Keratinocyte (primary cell): ENCODE data around the gene GPRC5C. TPM values are rescaled to one million over a fixed set of nuclear protein-coding genes. Genes with fewer than 3 reads are reported as not detected.

Experiments used
- DNase-seq: peaks from one replicate; pipeline ENCODE4 v3.0.0-alpha.2; 2011; ENCODE audit warnings: low read depth, missing footprints, low spot score
- FAIRE-seq: peaks from 2 replicates; lab custom pipeline; 2011; peaks lifted over from hg19 to GRCh38; lab: Jason Lieb, UNC
- H2AFZ ChIP-seq: 2 replicates; pipeline ENCODE4 v1.6.0; 2012; ENCODE audit warnings: low read length, control low read depth, inconsistent platforms; ENCODE audit not compliant: control insufficient read depth
- H3K27ac ChIP-seq: 2 replicates; pipeline ENCODE4 v1.5.1; 2011; ENCODE audit warnings: low read length; ENCODE audit not compliant: control insufficient read depth, insufficient read depth
- H3K27me3 ChIP-seq: 3 replicates; pipeline ENCODE4 v1.6.0; 2011; ENCODE audit warnings: low read length; ENCODE audit not compliant: control insufficient read depth, insufficient read depth; ENCODE audit errors: extremely low read depth
- H3K36me3 ChIP-seq, 2 experiments: 2 replicates in 1 of 2; 3 replicates in 1 of 2; pipeline ENCODE4 v1.5.1; 2011; ENCODE audit warnings: low read length in 2 of 2, mild to moderate bottlenecking in 1 of 2; ENCODE audit not compliant: control insufficient read depth in 2 of 2, insufficient read depth in 2 of 2; ENCODE audit errors: extremely low read depth in 1 of 2
- H3K4me1 ChIP-seq: 3 replicates; pipeline ENCODE4 v1.5.1; 2011; ENCODE audit warnings: low read length; ENCODE audit not compliant: control insufficient read depth, insufficient read depth; ENCODE audit errors: extremely low read depth
- H3K4me2 ChIP-seq: 3 replicates; pipeline ENCODE4 v1.6.0; 2011; ENCODE audit warnings: low read depth, low read length; ENCODE audit not compliant: control insufficient read depth, insufficient read depth; ENCODE audit errors: extremely low read depth
- H3K4me3 ChIP-seq, 3 experiments: fragments of 200-600 bp in 1 of 3; sonication (generic) in 1 of 3; 2 replicates in 2 of 3; 3 replicates in 1 of 3; pipeline ENCODE4 v1.5.1; 2011 to 2016; ENCODE audit warnings: low read length in 3 of 3, mild to moderate bottlenecking in 3 of 3, control low read depth in 2 of 3, inconsistent platforms in 1 of 3, low read depth in 1 of 3, mixed read lengths in 1 of 3, mixed run types in 1 of 3, moderate library complexity in 1 of 3; ENCODE audit not compliant: control insufficient read depth in 2 of 3, insufficient read depth in 2 of 3; ENCODE audit errors: extremely low read depth in 1 of 3
- H3K79me2 ChIP-seq: 2 replicates; pipeline ENCODE4 v1.6.0; 2012; ENCODE audit warnings: low read length; ENCODE audit not compliant: control insufficient read depth, insufficient read depth
- H3K9ac ChIP-seq: 3 replicates; pipeline ENCODE4 v1.6.0; 2011; ENCODE audit warnings: low read length; ENCODE audit not compliant: control insufficient read depth, insufficient read depth; ENCODE audit errors: extremely low read depth
- H3K9me1 ChIP-seq: 3 replicates; pipeline ENCODE4 v1.6.0; 2011; ENCODE audit warnings: low read length; ENCODE audit not compliant: control insufficient read depth, insufficient read depth; ENCODE audit errors: extremely low read depth
- H3K9me3 ChIP-seq: 2 replicates; pipeline ENCODE4 v1.5.1; 2012; ENCODE audit warnings: low read depth, low read length; ENCODE audit not compliant: control insufficient read depth
- H4K20me1 ChIP-seq: 3 replicates; pipeline ENCODE4 v1.6.0; 2011; ENCODE audit warnings: low read length; ENCODE audit not compliant: control insufficient read depth, insufficient read depth; ENCODE audit errors: extremely low read depth
- CTCF ChIP-seq, 3 experiments: IDR thresholded peaks in 1 of 3; conservative IDR thresholded peaks in 1 of 3; optimal IDR thresholded peaks in 1 of 3; 2 replicates in 2 of 3; 3 replicates in 1 of 3; pipeline versions ENCODE3 to v1.5.1; 2011; ENCODE audit warnings: low read length in 3 of 3, mild to moderate bottlenecking in 3 of 3, moderate library complexity in 2 of 3, control low read depth in 1 of 3, inconsistent platforms in 1 of 3; ENCODE audit not compliant: insufficient read depth in 2 of 3; ENCODE audit errors: extremely low read depth in 1 of 3
- EZH2 ChIP-seq: IDR thresholded peaks from one replicate; pipeline ENCODE4 v1.6.1; 2012; ENCODE audit warnings: inconsistent platforms, mild to moderate bottlenecking, low read length, moderate library complexity
- dilution Hi-C: fragments of 300-500 bp; cut with MboI; formaldehyde crosslinking; loops from one replicate; pipeline ENCODE4 v1.7.0; 2020; ENCODE audit warnings: low sequenced_read_pairs; ENCODE audit not compliant: extremely low pct_ligation_motif_present
- polyA plus RNA-seq, 5 experiments: library from polyadenylated mRNA; depleted of rRNA in 3 of 5; stranded (reverse) in 3 of 5; stranded (forward) in 1 of 5; unstranded in 1 of 5; fragments of >200 nt; gene quantifications; 1 replicate in 1 of 5; 2 replicates in 3 of 5; 3 replicates in 1 of 5; pipeline versions ENCODE4 v1.2.1 to v1.2.3, GENCODE V29; 2011 to 2012; ENCODE audit warnings: missing spikeins in 2 of 5, low read depth in 1 of 5, low replicate concordance in 1 of 5

GPRC5C gene
- polyA plus RNA-seq, 1 donor (not counting 4 experiments of a cell fraction or from before 2014, with no cell fraction given): 24.2 TPM

- Histone ChIP-seq H2AFZ (no peak overlapping the region), H3K36me3 (no peaks in the 10 kb centered on the region), H3K4me1 (no peaks in the 10 kb centered on the region), H3K9ac (no peak overlapping the region), H4K20me1 (no peaks in the 10 kb centered on the region), H3K4me2 (no peak overlapping the region), H3K9me1 (no peaks in the 10 kb centered on the region), H3K79me2 (no peaks in the 10 kb centered on the region), H3K27ac (no peak overlapping the region), H3K27me3 (no peaks in the 10 kb centered on the region), H3K9me3 (no peaks in the 10 kb centered on the region), H3K4me3 (no peak overlapping the region)
- FAIRE-seq (no peak), DNase-seq (no peak)
- dilution Hi-C loops: no loop called here
- TF ChIP-seq EZH2 (no peak), CTCF (optimal IDR thresholded peaks at IDR 0.05 in 1 of 3, IDR thresholded peaks at IDR 0.05 in 1 of 3, conservative IDR thresholded peaks at IDR 0.05 in 1 of 3; ENCODE audit: extremely low read depth in 1 of 3, insufficient read depth in 2 of 3, low read length in 3 of 3) (no peak)
These were observed 21.9 kb upstream of the GPRC5C start for GRCh38 chr17:74410001-74410443.

DNA sequence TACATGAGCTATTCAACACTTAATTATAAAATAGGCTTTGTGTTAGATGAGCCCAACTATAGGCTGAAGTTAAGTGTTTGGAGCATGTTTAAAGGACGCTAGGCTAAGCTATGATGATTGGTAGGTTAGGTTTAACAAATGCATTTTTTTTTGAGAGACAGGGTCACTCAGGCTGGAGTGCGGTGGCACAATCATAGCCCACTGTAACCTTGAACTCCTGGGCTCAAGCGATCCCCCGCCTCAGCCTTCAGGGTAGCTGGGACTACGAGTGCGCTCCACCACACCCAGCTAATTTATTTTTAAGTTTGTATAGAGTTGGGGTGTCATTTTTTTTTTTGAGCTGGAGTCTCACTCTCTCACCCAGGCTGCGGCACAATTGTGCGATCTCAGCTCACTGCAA is 19.3 kb upstream of the GPRC5C start:
- dilution Hi-C loops: no loop called here
- Histone ChIP-seq H3K36me3 (no peaks in the 10 kb centered on the region), H3K4me3 (no peak overlapping the region)

More for the DNA sequence above, 19.3 kb upstream of the GPRC5C start:
- FAIRE-seq (no peak), DNase-seq (no peak)
- H2AFZ ChIP-seq: no peak overlapping the region
- no peak for TF ChIP-seq CTCF (optimal IDR thresholded peaks at IDR 0.05 in 1 of 3, IDR thresholded peaks at IDR 0.05 in 1 of 3, conservative IDR thresholded peaks at IDR 0.05 in 1 of 3; ENCODE audit: extremely low read depth in 1 of 3, insufficient read depth in 2 of 3, low read length in 3 of 3)
- TF ChIP-seq EZH2: no peak
- H3K9ac ChIP-seq: no peak overlapping the region
- no peaks in the 10 kb centered on the region for H3K9me1 ChIP-seq
- no peaks in the 10 kb centered on the region for H3K79me2 ChIP-seq
- no peak overlapping the region for H3K27ac ChIP-seq
- H3K9me3 ChIP-seq: no peaks in the 10 kb centered on the region
- H3K4me1 ChIP-seq: peaks cover 8% of the 10 kb centered on the region
- H3K27me3 ChIP-seq: no peaks in the 10 kb centered on the region
- no peak overlapping the region for H3K4me2 ChIP-seq
- no peaks in the 10 kb centered on the region for H4K20me1 ChIP-seq
